Cerebellar nuclear complex (tissue), 1 donor: ENCODE data around the gene PCDHB5.
"Not testable (repeated sequence)": the region's sequence is repeated elsewhere in the genome, so short reads cannot be mapped to it uniquely, and the experiment has no call there.

Source experiments
- DNase-seq, 2 experiments: peaks; one replicate each; lab custom pipeline; 2025; lab: John Stamatoyannopoulos, UW

PCDHB5 gene

DNA sequence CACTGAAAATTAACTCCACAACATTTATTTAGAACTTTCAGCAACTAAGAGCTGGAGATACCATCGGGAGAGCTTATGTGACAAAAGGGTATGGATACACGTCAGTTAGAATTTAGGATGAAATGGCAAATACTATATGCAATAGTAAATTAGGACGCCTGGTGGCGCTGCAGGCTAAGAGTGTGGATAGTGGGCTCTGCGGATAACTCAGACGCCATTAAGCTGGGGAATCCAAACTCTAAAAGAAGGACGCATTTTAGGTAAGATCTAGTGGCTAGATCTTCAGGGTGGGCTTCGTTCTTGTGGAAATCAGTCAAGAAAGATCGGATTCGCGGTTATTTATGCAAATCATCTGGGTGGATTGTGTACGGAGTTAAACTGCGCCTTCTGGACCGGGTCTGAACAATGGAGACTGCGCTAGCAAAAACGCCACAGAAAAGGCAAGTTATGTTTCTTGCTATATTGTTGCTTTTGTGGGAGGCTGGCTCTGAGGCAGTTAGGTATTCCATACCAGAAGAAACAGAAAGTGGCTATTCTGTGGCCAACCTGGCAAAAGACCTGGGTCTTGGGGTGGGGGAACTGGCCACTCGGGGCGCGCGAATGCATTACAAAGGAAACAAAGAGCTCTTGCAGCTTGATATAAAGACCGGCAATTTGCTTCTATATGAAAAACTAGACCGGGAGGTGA lies at the start of gene PCDHB5:
PCDHB5 (plus strand) TSS at position 177 of the 688 bp plus-strand sequence; CDS start at position 406, 229 bp downstream.
- no peak for DNase-seq

DNA sequence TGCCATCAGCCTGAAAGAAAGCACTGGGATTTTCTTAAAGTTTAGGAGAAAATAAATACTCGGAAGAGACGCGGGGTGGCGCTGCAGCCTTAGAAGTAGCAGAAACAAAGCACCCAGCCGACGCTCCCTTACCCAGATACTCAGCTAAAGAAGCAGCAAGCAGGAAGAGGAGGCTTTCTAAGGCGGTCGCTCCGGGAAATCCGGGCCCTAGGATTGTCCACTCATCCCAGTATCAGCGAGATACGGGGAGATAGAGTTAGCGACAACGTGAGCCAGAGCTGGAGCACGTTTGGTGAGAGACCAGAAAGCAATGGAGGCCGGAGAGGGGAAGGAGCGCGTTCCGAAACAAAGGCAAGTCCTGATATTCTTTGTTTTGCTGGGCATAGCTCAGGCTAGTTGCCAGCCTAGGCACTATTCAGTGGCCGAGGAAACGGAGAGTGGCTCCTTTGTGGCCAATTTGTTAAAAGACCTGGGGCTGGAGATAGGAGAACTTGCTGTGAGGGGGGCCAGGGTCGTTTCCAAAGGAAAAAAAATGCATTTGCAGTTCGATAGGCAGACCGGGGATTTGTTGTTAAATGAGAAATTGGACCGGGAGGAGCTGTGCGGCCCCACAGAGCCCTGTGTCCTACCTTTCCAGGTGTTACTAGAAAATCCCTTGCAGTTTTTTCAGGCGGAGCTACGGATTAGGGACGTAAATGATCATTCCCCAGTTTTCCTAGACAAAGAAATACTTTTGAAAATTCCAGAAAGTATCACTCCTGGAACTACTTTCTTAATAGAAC lies 40.3 kb upstream of the PCDHB5 start, which contains the start of gene PCDHB2:
PCDHB2 (plus strand) TSS at position 135 of the 782 bp plus-strand sequence; CDS start at position 311, 176 bp downstream.
- no peak for DNase-seq

DNA sequence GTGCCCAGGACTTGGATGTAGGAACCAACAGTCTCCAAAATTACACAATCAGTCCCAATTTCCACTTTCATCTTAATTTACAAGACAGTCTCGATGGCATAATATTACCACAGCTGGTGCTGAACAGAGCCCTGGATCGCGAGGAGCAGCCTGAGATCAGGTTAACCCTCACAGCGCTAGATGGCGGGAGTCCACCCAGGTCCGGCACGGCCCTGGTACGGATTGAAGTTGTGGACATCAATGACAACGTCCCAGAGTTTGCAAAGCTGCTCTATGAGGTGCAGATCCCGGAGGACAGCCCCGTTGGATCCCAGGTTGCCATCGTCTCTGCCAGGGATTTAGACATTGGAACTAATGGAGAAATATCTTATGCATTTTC lies 39.8 kb upstream of the PCDHB5 start:
- DNase-seq = no peak

DNA sequence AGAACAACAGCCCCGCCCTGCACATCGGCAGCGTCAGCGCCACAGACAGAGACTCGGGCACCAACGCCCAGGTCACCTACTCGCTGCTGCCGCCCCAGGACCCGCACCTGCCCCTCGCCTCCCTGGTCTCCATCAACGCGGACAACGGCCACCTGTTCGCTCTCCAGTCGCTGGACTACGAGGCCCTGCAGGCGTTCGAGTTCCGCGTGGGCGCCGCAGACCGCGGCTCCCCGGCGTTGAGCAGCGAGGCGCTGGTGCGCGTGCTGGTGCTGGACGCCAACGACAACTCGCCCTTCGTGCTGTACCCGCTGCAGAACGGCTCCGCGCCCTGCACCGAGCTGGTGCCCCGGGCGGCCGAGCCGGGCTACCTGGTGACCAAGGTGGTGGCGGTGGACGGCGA lies 38.8 kb upstream of the PCDHB5 start:
- DNase-seq = not testable (repeated sequence)

DNA sequence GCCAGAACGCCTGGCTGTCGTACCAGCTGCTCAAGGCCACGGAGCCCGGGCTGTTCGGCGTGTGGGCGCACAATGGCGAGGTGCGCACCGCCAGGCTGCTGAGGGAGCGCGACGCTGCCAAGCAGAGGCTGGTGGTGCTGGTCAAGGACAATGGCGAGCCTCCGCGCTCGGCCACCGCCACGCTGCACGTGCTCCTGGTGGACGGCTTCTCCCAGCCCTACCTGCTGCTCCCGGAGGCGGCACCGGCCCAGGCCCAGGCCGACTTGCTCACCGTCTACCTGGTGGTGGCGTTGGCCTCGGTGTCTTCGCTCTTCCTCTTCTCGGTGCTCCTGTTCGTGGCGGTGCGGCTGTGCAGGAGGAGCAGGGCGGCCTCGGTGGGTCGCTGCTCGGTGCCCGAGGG lies 38.4 kb upstream of the PCDHB5 start:
- DNase-seq = not testable (repeated sequence)

DNA sequence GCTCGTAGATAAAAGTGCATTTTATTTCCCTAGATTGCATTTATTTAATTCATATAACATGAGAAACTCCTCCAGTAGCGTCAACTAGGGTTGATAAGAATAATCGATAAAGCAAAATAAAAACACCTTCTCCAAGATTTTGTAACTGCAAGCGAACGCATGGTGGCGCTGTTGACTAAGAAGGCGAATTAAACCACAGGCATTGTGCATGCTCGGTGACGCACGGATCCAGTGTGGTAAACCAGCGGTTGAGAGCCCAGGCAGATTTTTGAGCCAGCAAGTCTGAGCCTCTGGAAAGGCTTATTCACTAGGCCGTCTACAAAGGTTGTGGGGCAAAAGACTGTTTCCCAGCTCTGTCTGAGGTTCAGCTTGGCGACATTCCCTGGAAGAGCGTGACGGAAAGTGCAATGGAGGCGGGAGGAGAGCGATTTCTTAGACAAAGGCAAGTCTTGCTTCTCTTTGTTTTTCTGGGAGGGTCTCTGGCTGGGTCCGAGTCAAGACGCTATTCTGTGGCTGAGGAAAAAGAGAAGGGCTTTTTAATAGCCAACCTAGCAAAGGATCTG lies 34.7 kb upstream of the PCDHB5 start, which contains the start of gene PCDHB3:
PCDHB3 (plus strand) TSS at position 231 of the 563 bp plus-strand sequence; CDS start at position 408, 177 bp downstream.
- no peak for DNase-seq

DNA sequence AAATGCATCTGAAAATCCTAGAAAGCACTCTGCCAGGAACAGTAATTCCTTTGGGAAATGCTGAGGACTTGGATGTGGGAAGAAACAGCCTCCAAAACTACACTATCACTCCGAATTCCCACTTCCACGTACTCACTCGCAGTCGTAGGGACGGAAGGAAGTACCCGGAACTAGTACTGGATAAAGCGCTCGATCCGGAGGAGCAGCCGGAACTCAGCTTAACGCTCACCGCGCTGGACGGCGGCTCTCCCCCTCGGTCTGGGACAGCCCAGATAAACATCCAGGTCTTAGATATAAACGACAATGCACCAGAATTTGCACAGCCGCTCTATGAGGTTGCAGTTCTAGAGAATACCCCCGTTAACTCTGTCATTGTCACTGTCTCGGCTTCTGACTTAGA lies 33.9 kb upstream of the PCDHB5 start:
- no peak for DNase-seq

DNA sequence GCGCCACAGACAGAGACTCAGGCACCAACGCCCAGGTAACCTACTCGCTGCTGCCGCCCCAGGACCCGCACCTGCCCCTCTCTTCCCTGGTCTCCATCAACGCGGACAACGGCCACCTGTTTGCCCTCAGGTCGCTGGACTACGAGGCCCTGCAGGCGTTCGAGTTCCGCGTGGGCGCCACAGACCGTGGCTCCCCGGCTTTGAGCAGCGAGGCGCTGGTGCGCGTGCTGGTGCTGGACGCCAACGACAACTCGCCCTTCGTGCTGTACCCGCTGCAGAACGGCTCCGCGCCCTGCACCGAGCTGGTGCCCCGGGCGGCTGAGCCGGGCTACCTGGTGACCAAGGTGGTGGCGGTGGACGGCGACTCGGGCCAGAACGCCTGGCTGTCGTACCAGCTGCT lies 32.9 kb upstream of the PCDHB5 start:
- not testable (repeated sequence) for DNase-seq

DNA sequence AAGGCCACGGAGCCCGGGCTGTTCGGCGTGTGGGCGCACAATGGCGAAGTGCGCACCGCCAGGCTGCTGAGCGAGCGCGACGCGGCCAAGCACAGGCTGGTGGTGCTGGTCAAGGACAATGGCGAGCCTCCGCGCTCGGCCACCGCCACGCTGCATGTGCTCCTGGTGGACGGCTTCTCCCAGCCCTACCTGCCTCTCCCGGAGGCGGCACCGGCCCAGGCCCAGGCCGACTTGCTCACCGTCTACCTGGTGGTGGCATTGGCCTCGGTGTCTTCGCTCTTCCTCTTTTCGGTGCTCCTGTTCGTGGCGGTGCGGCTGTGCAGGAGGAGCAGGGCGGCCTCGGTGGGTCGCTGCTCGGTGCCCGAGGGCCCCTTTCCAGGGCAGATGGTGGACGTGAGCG lies 32.5 kb upstream of the PCDHB5 start:
- DNase-seq = not testable (repeated sequence)

DNA sequence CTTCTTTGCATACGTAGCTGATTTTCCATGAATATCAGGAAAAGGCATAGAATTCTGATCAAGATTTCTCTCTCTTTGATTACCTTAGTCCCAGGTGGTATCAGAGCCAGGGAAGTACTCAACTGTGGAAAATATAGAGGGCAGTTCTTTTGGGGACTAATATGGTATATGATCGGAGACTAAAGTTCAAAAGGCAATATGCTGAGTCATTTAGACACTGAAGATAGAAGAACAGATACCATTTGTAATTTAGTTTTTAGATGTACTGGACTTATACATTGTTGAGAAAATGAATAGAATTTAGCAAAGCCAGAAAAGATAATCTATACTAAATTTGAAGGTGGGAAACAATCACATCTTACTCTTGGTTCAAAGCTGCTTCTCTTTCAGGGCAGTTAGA lies 29.7 kb upstream of the PCDHB5 start:
- no peak for DNase-seq

DNA sequence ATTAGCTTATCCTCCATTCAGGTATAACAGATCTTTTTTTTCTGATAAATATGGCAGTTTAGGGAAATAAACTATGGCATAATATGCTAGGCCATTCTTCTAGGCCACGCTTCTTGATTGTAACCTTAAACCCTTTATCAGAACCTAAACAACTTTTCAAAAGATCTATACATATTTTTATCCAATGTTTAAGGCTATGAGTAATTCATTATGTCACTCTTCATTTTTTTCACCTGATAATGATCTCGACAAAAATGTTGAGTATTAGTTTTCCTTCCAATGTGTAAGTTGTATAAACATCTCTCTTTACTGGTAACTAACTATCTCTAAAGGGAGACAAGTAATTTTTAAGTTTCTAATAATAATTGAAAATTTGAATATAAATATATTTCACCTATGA lies 15.8 kb upstream of the PCDHB5 start:
- DNase-seq = no peak

DNA sequence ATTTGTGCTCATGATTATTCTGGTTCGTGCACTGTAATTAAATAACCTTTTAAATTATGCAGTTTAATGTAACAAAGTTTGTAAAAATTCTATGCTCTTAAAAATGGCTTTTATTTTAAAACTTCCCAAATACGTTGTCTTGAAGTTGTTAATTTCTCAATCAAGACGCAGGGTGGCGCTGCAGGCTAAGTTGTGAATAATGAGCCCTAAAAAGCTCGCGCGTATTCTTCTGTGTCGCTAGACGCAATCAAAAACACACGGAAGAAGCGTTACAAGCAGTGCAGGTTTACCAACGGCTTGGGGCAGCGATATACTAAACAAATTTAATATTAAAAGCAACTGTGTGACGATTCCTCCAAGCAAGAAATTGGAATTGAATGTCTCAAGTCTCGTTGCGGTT lies 13.4 kb upstream of the PCDHB5 start, which contains the start of gene PCDHB4:
PCDHB4 (plus strand) TSS at position 256 of the 400 bp plus-strand sequence. CDS start 181 bp downstream, outside the sequence.
- no peak for DNase-seq

DNA sequence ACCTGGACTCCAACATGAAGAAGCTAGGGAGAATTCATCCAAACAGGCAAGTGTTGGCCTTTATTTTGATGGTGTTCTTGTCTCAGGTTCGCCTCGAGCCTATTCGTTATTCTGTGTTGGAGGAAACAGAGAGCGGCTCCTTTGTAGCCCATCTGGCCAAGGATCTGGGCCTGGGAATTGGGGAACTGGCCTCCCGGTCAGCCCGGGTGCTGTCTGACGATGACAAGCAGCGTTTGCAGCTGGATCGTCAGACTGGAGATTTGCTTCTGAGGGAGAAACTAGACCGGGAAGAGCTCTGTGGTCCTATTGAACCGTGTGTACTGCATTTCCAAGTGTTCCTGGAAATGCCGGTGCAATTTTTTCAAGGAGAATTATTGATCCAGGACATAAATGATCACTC lies 13.0 kb upstream of the PCDHB5 start:
- DNase-seq = no peak

DNA sequence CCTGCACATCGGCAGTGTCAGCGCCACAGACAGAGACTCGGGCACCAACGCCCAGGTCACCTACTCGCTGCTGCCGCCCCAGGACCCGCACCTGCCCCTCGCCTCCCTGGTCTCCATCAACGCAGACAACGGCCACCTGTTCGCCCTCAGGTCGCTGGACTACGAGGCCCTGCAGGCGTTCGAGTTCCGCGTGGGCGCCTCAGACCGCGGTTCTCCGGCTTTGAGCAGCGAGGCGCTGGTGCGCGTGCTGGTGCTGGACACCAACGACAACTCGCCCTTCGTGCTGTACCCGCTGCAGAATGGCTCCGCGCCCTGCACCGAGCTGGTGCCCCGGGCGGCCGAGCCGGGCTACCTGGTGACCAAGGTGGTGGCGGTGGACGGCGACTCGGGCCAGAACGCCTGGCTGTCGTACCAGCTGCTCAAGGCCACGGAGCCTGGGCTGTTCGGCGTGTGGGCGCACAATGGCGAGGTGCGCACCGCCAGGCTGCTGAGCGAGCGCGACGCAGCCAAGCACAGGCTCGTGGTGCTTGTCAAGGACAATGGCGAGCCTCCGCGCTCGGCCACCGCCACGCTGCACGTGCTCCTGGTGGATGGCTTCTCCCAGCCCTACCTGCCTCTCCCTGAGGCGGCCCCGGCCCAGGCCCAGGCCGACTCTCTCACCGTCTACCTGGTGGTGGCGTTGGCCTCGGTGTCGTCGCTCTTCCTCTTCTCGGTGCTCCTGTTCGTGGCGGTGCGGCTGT lies 11.4 kb upstream of the PCDHB5 start:
- DNase-seq = not testable (repeated sequence)

DNA sequence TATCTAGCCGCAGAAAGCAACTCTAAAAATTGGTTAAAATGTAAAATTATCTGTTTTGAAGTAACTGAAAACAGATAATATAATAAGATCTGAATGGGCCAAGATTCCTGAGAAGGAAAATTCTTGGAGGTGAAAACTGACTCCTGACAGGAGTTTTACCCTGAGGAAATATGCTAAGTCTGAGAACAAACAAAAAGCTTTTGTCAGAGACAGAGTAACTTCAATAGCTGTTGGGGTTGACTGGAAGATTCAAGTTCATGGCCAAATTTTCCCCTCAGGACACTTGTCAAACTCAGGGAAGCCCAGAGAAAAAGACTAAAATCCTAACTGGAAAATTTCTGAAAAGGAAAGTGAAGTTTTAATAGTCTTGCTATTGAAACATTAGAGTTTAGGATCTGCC lies 7.7 kb upstream of the PCDHB5 start:
- DNase-seq = no peak

DNA sequence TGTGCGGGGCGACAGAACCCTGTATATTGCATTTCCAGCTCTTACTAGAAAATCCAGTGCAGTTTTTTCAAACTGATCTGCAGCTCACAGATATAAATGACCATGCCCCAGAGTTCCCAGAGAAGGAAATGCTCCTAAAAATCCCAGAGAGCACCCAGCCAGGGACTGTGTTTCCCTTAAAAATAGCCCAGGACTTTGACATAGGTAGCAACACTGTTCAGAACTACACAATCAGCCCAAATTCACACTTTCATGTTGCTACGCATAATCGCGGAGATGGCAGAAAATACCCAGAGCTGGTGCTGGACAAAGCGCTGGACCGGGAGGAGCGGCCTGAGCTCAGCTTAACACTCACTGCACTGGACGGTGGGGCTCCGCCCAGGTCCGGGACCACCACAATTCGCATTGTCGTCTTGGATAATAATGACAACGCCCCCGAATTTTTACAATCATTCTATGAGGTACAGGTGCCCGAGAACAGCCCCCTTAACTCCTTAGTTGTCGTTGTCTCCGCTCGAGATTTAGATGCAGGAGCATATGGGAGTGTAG lies 786 bp downstream of the PCDHB5 start:
- DNase-seq = no peak

DNA sequence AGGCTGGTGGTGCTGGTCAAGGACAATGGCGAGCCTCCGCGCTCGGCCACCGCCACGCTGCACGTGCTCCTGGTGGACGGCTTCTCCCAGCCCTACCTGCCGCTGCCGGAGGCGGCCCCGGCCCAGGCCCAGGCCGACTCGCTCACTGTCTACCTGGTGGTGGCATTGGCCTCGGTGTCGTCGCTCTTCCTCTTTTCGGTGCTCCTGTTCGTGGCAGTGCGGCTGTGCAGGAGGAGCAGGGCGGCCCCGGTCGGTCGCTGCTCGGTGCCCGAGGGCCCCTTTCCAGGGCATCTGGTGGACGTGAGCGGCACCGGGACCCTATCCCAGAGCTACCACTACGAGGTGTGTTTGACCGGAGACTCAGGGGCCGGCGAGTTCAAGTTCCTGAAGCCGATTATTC lies 2.3 kb downstream of the PCDHB5 start:
- DNase-seq = not testable (repeated sequence)

DNA sequence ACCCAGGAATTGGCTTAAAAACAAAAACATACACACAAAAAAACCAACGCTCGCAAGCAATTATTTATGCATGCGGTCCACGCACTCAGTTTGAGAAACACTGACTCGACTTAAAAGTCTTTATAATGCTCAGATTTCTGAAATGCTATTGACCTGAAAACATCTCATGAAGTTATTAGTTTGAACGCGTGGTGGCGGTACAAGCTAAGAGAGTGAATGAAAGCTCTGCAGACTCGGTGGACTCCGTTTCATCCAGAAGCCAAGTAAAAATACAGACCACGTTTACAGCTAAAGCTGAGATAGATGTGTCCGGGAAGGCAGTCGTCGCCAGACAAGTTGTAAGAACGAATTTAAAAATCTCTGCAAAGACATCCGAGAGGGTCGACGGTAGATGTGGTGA lies 14.8 kb downstream of the PCDHB5 start, which contains the start of gene PCDHB6:
PCDHB6 (plus strand) TSS at position 246 of the 400 bp plus-strand sequence. CDS start 201 bp downstream, outside the sequence.
- no peak for DNase-seq

DNA sequence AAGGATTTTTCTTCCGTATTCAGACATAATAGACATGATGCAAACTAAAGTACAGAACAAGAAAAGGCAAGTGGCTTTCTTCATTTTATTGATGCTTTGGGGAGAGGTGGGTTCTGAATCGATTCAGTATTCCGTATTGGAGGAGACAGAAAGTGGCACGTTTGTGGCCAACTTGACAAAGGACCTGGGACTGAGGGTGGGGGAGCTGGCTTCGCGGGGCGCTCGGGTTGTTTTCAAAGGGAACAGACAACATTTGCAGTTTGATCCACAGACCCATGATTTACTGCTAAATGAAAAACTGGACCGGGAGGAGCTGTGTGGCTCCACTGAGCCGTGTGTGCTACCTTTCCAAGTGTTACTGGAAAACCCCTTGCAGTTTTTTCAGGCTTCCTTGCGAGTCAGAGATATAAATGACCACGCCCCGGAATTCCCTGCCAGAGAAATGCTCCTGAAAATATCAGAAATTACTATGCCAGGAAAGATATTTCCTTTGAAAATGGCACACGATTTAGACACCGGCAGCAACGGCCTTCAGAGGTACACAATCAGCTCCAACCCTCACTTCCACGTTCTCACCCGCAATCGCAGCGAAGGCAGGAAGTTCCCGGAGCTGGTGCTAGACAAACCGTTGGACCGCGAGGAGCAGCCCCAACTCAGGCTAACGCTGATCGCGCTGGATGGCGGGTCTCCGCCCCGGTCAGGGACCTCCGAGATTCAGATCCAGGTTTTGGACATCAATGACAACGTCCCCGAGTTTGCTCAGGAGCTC lies 15.4 kb downstream of the PCDHB5 start:
- no peak for DNase-seq

DNA sequence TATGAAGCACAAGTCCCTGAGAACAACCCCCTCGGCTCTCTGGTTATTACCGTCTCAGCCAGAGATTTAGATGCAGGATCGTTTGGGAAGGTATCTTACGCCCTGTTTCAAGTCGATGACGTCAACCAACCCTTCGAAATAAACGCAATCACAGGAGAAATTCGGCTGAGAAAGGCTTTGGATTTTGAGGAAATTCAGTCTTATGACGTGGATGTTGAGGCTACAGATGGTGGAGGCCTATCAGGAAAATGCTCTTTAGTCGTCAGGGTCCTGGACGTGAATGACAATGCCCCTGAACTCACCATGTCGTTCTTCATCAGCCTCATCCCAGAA lies 16.0 kb downstream of the PCDHB5 start:
- DNase-seq = no peak

DNA sequence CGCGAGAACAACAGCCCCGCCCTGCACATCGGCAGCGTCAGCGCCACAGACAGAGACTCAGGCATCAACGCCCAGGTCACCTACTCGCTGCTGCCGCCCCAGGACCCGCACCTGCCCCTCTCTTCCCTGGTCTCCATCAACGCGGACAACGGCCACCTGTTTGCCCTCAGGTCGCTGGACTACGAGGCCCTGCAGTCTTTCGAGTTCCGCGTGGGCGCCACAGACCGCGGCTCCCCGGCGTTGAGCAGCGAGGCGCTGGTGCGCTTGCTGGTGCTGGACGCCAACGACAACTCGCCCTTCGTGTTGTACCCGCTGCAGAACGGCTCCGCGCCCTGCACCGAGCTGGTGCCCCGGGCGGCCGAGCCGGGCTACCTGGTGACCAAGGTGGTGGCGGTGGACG lies 16.6 kb downstream of the PCDHB5 start:
- DNase-seq = not testable (repeated sequence)
